Small intestine (tissue), 16 donors: ENCODE data around the gene CTRB1. TPM values are rescaled to one million over a fixed set of nuclear protein-coding genes. Genes with fewer than 3 reads are reported as not detected.

Experiments
- DNase-seq, 2 donors: peaks; one replicate each; pipeline versions ENCODE4 v3.0.0 to v3.0.0-alpha.2; 2013
- FAIRE-seq: peaks from 2 replicates; lab custom pipeline; 2012; peaks lifted over from hg19 to GRCh38; lab: Jason Lieb, UNC
- H3K27ac ChIP-seq, 3 donors: one replicate each; pipeline ENCODE4 v1.5.1; 2013; ENCODE audit warnings: low read length in 2 of 3, mild to moderate bottlenecking in 2 of 3, control low read depth in 1 of 3, inconsistent platforms in 1 of 3, low read depth in 1 of 3, moderate library complexity in 1 of 3
- H3K27me3 ChIP-seq, 3 donors: one replicate each; pipeline ENCODE4 v1.6.1; 2013; ENCODE audit warnings: low read length in 3 of 3, inconsistent platforms in 1 of 3; ENCODE audit not compliant: control insufficient read depth in 3 of 3, insufficient read depth in 3 of 3
- H3K36me3 ChIP-seq, 3 donors: one replicate each; pipeline ENCODE4 v1.6.1; 2013; ENCODE audit warnings: low read length in 3 of 3, inconsistent platforms in 1 of 3, low read depth in 1 of 3, mild to moderate bottlenecking in 1 of 3, moderate library complexity in 1 of 3; ENCODE audit not compliant: control insufficient read depth in 3 of 3, insufficient read depth in 2 of 3
- H3K4me1 ChIP-seq, 3 donors: one replicate each; pipeline ENCODE4 v1.6.1; 2013; ENCODE audit warnings: low read length in 2 of 3, inconsistent platforms in 1 of 3, low read depth in 1 of 3, mild to moderate bottlenecking in 1 of 3, moderate library complexity in 1 of 3; ENCODE audit not compliant: control insufficient read depth in 3 of 3, insufficient read depth in 2 of 3
- H3K4me3 ChIP-seq, 3 donors: one replicate each; pipeline ENCODE4 v1.5.1; 2013; ENCODE audit warnings: low read length in 3 of 3, control low read depth in 1 of 3, inconsistent platforms in 1 of 3, low read depth in 1 of 3, mild to moderate bottlenecking in 1 of 3, moderate library complexity in 1 of 3
- H3K9me3 ChIP-seq, 2 donors: one replicate each; pipeline ENCODE4 v1.6.1; 2013; ENCODE audit warnings: low read depth in 1 of 2, low read length in 1 of 2; ENCODE audit not compliant: control insufficient read depth in 2 of 2, insufficient read depth in 1 of 2
- WGBS, 3 donors: extraction: QIAGEN DNeasy Blood & Tissue Kit; methylation state at CpG; one replicate each; pipeline ENCODE4 v1.1.7; 2013; 5-methylcytosine and 5-hydroxymethylcytosine counted together
- long read RNA-seq, 10 donors: transcript quantifications; one replicate each; lab custom pipeline, GENCODE V29; 2026
- polyA plus RNA-seq, 4 donors: library from polyadenylated mRNA; stranded (reverse) in 3 of 4; unstranded in 1 of 4; fragments of 200-250 nt in 3 of 4; fragments of 120-200 nt in 1 of 4; gene quantifications; one replicate each; pipeline versions ENCODE4 v1.2.1 to v1.2.3, GENCODE V29; 2013
- donor health status: healthy with polysubstance abuse.
- donor health status: control.
- donor health status: control.
- donor health status: Bipolar disorder and iron deficiency.
- donor health status: healthy.

The CTRB1 gene
- 10 to 100 TPM in 1 of 4 donors, 1 to 10 TPM in 1, under 1 TPM in 2; 0.04 to 23.7 (median 3.6) TPM for polyA plus RNA-seq
- long read RNA-seq, donor 1 = 0 reads
- long read RNA-seq, donor 2 = 0 reads
- long read RNA-seq, donor 3 = 0 reads
- long read RNA-seq, donor 4 = 0 reads
- long read RNA-seq, donor 5 = 0 reads
- long read RNA-seq, donor 6 = 0 reads
- long read RNA-seq, donor 7 = 0 reads
- long read RNA-seq, donor 8 = 0 reads
- long read RNA-seq, donor 9 = 0 reads
- long read RNA-seq, donor 10 = 0 reads

DNA sequence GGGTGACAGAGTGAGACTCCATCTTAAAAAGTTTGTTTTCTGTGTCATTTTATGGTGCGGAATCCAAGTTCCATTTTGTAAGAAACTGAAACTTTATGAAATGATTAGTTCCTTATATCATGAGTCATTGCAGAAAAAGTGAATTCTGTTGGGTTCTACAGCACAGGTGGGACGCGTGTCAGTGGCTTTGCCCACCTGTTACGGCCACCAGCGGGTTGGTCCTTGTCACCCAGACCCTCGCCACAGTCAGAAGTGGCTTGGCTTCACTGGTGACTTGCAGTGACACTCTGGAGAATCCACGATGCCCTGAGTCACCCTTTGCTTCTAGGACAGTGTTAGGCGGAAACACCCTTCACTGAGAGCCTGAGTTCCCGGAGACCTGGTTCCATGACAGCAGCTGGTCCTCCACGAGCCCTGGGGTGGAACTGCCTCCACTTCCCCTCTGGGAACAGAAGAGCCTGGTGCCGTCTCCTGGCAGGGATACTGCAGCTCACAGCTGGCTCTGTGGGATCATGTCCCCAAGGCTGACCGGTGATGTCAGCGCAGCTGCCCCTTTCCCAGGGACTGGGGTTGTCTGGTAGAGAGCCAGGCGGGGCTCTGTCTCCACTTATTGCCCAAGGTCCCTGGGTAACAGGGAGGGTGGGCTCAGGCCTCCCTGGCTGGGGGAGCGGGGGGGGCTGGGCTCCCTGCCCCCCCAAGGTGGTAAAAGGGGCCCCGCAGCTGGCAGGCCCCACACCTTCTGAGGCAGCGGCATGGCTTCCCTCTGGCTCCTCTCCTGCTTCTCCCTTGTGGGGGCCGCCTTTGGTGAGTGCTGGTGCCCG is at the start of gene CTRB1:
TSS of gene CTRB1 (plus strand) at position 733 of the 821 bp plus-strand sequence. CDS start at position 753, 20 bp downstream.
- DNase-seq = no peak
- no peak within 1 kb of the TSS for H3K27ac ChIP-seq
- no peak within 1 kb of the TSS for H3K4me3 ChIP-seq
- WGBS, 3 donors = 78 to 79% (median 78%) methylated on average over 17 to 19 of the region's 19 CpGs
- no peaks in the 10 kb centered on the region for H3K4me1 ChIP-seq
- no peaks in the 10 kb centered on the region for H3K36me3 ChIP-seq
- no peaks in the 10 kb centered on the region for H3K27me3 ChIP-seq
- H3K9me3 ChIP-seq = no peaks in the 10 kb centered on the region
- FAIRE-seq = no peak

DNA sequence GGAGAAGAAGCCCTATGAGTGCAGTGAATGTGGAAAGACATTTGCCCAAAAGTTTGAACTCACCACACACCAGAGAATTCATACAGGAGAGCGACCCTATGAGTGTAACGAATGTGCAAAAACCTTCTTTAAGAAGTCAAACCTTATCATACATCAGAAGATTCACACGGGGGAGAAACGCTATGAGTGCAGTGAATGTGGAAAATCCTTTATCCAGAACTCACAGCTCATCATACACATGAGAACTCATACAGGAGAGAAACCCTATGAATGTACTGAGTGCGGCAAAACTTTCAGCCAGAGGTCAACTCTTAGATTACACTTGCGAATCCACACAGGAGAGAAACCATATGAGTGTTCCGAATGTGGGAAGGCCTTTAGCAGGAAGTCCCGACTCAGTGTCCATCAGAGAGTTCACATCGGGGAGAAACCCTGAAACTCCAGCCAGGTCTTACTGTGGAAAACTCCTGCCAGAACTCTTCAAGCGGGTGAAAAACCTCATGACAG is 48.8 kb upstream of the CTRB1 start:
- DNase-seq (no peak), FAIRE-seq (no peak)
- Histone ChIP-seq H3K36me3 (peaks cover 16 to 31% (median 17%) of the 10 kb centered on the region in 3 donors), H3K27ac (no peak overlapping the region), H3K4me1 (no peaks in the 10 kb centered on the region), H3K4me3 (no peak overlapping the region), H3K9me3 (peaks cover 1 to 71% of the 10 kb centered on the region in 2 donors), H3K27me3 (no peaks in the 10 kb centered on the region)
- 96 to 99% (median 98%) methylated on average over 10 of the region's 10 CpGs for WGBS, 3 donors

DNA sequence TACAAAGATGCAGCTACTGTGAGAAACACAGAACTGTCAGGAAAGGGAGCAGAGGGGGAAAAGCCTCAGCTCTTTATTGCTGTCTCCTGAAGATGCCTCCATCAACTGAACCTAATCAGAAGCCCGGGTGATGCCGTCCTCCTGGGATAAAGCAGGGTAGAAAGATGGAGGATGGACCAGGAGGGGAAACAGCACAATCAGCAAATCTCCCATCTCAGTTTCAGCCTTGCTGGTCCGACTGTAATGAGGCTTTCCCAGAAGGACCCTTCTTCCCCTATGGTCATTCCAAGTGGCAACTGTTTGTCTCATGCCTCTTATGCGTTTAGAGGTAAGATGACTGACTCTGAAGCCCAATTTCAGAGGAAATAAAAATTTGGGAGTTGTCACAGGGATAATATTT is 46.2 kb upstream of the CTRB1 start:
- Histone ChIP-seq H3K4me1 (no peaks in the 10 kb centered on the region), H3K27me3 (no peaks in the 10 kb centered on the region), H3K36me3 (peaks cover 8 to 23% (median 10%) of the 10 kb centered on the region in 3 donors), H3K27ac (no peak overlapping the region), H3K9me3 (peaks cover 4 to 69% of the 10 kb centered on the region in 2 donors), H3K4me3 (no peak overlapping the region)
- FAIRE-seq (no peak), DNase-seq (no peak)
- WGBS, 3 donors = 96 to 98% (median 97%) methylated on average over 4 of the region's 4 CpGs

DNA sequence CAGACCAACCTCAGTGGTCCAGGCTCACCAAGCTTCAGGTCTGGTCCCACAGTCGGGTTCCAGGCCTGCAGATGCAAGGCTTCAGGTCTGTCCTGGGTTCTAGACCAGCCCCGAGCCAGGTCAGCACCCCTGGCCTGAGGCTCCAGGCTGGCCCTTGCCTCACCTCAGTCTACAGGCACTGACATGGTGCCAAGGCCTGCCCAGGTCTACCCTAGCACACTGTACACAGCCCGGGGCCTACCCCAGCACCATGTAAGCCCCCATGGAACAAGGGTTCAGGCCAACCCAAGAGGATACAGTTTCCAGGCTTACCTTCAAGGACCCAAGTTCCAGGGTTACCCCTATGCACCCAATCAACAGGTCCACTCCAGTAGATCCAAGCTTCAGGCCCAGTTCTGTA is 43.7 kb upstream of the CTRB1 start:
- H3K9me3 ChIP-seq = peaks cover 4 to 46% of the 10 kb centered on the region in 2 donors
- no peak overlapping the region for H3K27ac ChIP-seq
- WGBS, 3 donors = 98 to 100% (median 99%) methylated on average over 3 of the region's 3 CpGs
- FAIRE-seq = no peak
- no peak overlapping the region for H3K4me3 ChIP-seq
- H3K4me1 ChIP-seq = no peaks in the 10 kb centered on the region
- DNase-seq = no peak
- H3K27me3 ChIP-seq = no peaks in the 10 kb centered on the region
- H3K36me3 ChIP-seq = peaks cover 0 to 2% (median 0%) of the 10 kb centered on the region in 3 donors

DNA sequence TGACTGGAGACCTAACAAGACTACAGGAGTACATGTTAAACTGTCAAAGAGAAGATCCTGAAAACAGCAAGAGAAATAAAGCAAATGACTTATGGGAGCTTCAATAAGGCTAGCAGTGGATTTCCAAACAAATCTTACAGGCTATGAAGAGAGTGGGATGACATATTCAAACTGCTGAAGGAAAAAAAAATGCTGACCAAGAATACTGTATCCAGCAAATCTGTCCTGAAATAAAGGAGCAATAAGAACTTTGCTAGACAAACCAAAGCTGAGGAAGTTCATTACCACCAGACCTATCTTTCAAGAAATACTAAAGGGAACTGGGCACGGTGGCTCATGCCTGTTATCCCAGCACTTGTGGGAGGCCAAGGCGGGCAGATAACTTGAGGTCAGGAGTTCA is 41.9 kb upstream of the CTRB1 start:
- WGBS, 3 donors = 95 to 98% (median 96%) methylated on average over 2 of the region's 2 CpGs
- peaks cover 4 to 44% of the 10 kb centered on the region in 2 donors for H3K9me3 ChIP-seq
- H3K4me1 ChIP-seq = no peaks in the 10 kb centered on the region
- H3K27me3 ChIP-seq = no peaks in the 10 kb centered on the region
- H3K27ac ChIP-seq = no peak overlapping the region
- no peak for DNase-seq
- no peak overlapping the region for H3K4me3 ChIP-seq
- no peak for FAIRE-seq
- no peaks in the 10 kb centered on the region for H3K36me3 ChIP-seq

DNA sequence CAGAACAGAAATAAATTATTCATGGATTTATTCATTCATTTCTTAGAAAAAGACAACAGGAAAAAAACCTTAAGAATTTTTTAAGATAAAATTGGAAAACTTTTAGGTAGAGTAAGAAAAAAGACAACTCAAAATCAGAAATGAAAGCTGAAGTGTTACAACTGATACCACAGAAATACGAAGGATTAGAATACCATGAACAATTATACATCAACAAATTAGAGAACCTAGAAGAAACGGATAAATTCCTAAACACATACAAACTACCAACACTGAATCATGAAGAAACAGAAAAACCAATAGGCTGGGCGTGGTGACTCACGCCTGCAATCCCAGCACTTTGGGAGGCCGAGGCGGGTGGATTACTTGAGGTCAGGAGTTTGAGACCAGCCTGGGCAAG is 39.6 kb upstream of the CTRB1 start:
- 87 to 90% (median 89%) methylated on average over 6 of the region's 6 CpGs for WGBS, 3 donors
- H3K36me3 ChIP-seq = no peaks in the 10 kb centered on the region
- DNase-seq = no peak
- H3K27ac ChIP-seq = no peak overlapping the region
- H3K4me1 ChIP-seq = no peaks in the 10 kb centered on the region
- no peak overlapping the region for H3K4me3 ChIP-seq
- H3K27me3 ChIP-seq = no peaks in the 10 kb centered on the region
- no peak for FAIRE-seq
- H3K9me3 ChIP-seq = peaks cover 3 to 27% of the 10 kb centered on the region in 2 donors

DNA sequence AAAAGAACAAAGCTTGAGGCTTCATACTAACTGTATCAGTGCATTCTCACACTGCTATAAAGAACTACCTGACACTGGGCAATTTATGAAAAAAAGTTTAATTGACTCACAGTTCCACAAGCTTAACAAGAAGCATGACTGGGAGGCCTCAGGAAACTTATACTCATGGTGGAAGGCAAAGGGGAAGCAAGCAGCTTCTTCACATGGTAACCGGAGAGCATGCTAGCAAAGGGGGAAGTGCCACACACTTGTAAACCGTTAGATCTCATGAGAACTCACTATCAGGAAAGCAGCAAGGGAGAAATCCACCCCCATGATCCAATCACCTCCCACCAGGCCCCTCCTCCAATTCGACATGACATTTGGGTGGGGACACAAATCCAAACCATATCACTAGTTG is 37.2 kb upstream of the CTRB1 start:
- Histone ChIP-seq H3K27me3 (no peaks in the 10 kb centered on the region), H3K9me3 (peaks cover under 1 to 5% of the 10 kb centered on the region in 2 donors), H3K4me1 (no peaks in the 10 kb centered on the region), H3K4me3 (no peak overlapping the region), H3K27ac (no peak overlapping the region), H3K36me3 (no peaks in the 10 kb centered on the region)
- 28 to 33% (median 33%) methylated on average over 3 of the region's 3 CpGs for WGBS, 3 donors
- no peak for FAIRE-seq
- no peak for DNase-seq

DNA sequence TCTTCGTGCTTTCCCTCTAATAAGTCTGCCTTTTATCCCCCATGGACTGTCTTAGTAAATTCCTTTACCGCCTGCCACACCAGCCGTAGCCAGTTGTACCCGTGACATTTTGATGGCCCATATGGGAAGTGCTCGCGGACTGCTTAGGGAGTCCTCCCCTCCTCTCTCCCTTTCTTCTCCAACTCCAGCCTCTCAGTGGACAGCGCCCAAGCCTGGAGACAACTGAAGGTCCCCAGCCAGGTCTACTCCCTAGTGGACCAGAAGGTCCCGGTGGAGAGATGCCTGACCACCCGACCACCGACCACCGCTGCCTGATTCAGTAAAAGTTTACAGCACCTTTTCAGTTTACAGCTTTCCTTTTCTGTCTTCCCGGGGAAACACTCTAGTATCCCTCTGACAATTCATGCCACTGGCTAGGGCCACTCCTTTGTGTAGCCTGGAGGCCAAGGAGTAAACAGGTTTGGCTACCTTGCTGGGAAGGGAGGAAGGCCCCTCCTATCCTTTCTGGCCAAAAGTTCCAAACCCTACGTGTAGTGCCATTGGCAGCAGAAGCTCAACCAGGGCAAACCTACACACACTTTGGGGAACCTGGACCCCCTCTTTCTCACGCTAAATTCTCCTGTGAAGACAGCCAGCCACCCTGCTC is 29.8 kb upstream of the CTRB1 start:
- Histone ChIP-seq H3K9me3 (no peaks in the 10 kb centered on the region), H3K4me3 (no peak overlapping the region), H3K27ac (no peak overlapping the region), H3K27me3 (no peaks in the 10 kb centered on the region), H3K4me1 (no peaks in the 10 kb centered on the region), H3K36me3 (no peaks in the 10 kb centered on the region)
- DNase-seq (no peak), FAIRE-seq (no peak)
- 82 to 86% (median 85%) methylated on average over 14 of the region's 14 CpGs for WGBS, 3 donors
